ENCODE measurements around the gene ADGRV1. TPM values are rescaled to one million over a fixed set of nuclear protein-coding genes. Genes with fewer than 3 reads are reported as not detected.

Gene ADGRV1
- polyA plus RNA-seq, 3 donors, result 0.18 to 0.33 TPM; not detected in 1

- H3K4me1 Mint-ChIP-seq, result peaks cover 19% of the 10 kb centered on the region
- H3K9me3 Mint-ChIP-seq, result peaks cover 0 to 4% (median 3%) of the 10 kb centered on the region in 7 donors
- H3K79me2 ChIP-seq (ENCODE audit: insufficient read depth, low read length), result no peaks in the 10 kb centered on the region
- intact Hi-C loops (cut with micrococcal nuclease), result no loop called here
- no peak overlapping the region for H3K4me3 Mint-ChIP-seq
- no peaks in the 10 kb centered on the region for H4K20me1 ChIP-seq (ENCODE audit: insufficient read depth, low read length)
- TF ChIP-seq CTCF (IDR thresholded peaks at IDR 0.05), result no peak
- H3K9me3 ChIP-seq (replicated peaks in 1 of 2; ENCODE audit: control insufficient read depth in 1 of 2, insufficient read depth in 1 of 2, low read length in 2 of 2), result peaks cover 0 to 3% of the 10 kb centered on the region in 2 donors
- no peaks in the 10 kb centered on the region for H3K36me3 Mint-ChIP-seq
- H3K9ac ChIP-seq (ENCODE audit: insufficient read depth, low read length, poor library complexity, severe bottlenecking), result no peak overlapping the region
- peaks cover 2 to 3% of the 10 kb centered on the region in 2 donors for H3K27me3 ChIP-seq (ENCODE audit: control insufficient read depth in 2 of 2, insufficient read depth in 2 of 2, low read length in 2 of 2)
- no peaks in the 10 kb centered on the region for H3K36me3 ChIP-seq (replicated peaks in 1 of 2; ENCODE audit: control insufficient read depth in 1 of 2, insufficient read depth in 2 of 2, low read length in 2 of 2)
- H2AFZ ChIP-seq (ENCODE audit: insufficient read depth, low read depth, low read length, poor library complexity, severe bottlenecking), result no peak overlapping the region
- H3K27ac Mint-ChIP-seq, result no peak overlapping the region
- no CpG with 5 or more reads among the region's 1 CpG for WGBS (ENCODE audit: insufficient coverage)
- no peak for DNase-seq
- peaks cover 4 to 10% (median 6%) of the 10 kb centered on the region in 3 donors for H3K27me3 Mint-ChIP-seq (ENCODE audit: low read depth in 3 of 3)
- H3K4me3 ChIP-seq (replicated peaks in 1 of 3; ENCODE audit: low read depth in 2 of 3, low read length in 3 of 3), result no peak overlapping the region
- H3K4me1 ChIP-seq (ENCODE audit: control insufficient read depth in 1 of 2, insufficient read depth in 2 of 2, low read length in 2 of 2), result peaks cover 5 to 7% of the 10 kb centered on the region in 2 donors
- H3K4me2 ChIP-seq (replicated peaks; ENCODE audit: extremely low read depth, low read length, poor library complexity, severe bottlenecking), result no peak overlapping the region
- H3K27ac ChIP-seq (ENCODE audit: low read depth in 1 of 2, low read length in 2 of 2), result no peak overlapping the region
Observed at GRCh38 chr5:90547072-90547536, 11.5 kb upstream of the ADGRV1 start.

- Mint-ChIP-seq H3K4me1 (peaks cover 19% of the 10 kb centered on the region), H3K27me3 (ENCODE audit: low read depth in 3 of 3) (peaks cover 13 to 15% (median 14%) of the 10 kb centered on the region in 3 donors), H3K9me3 (peaks cover 0 to 4% (median 3%) of the 10 kb centered on the region in 7 donors), H3K4me3 (no peak overlapping the region), H3K36me3 (no peaks in the 10 kb centered on the region), H3K27ac (no peak overlapping the region)
- Histone ChIP-seq H3K4me3 (replicated peaks in 1 of 3; ENCODE audit: low read depth in 2 of 3, low read length in 3 of 3) (no peak overlapping the region), H3K27me3 (ENCODE audit: control insufficient read depth in 2 of 2, insufficient read depth in 2 of 2, low read length in 2 of 2) (peaks cover 13% of the 10 kb centered on the region in 2 donors), H3K36me3 (replicated peaks in 1 of 2; ENCODE audit: control insufficient read depth in 1 of 2, insufficient read depth in 2 of 2, low read length in 2 of 2) (no peaks in the 10 kb centered on the region), H3K27ac (ENCODE audit: low read depth in 1 of 2, low read length in 2 of 2) (no peak overlapping the region), H3K4me2 (replicated peaks; ENCODE audit: extremely low read depth, low read length, poor library complexity, severe bottlenecking) (no peak overlapping the region), H2AFZ (ENCODE audit: insufficient read depth, low read depth, low read length, poor library complexity, severe bottlenecking) (no peak overlapping the region), H3K9ac (ENCODE audit: insufficient read depth, low read length, poor library complexity, severe bottlenecking) (no peak overlapping the region), H3K79me2 (ENCODE audit: insufficient read depth, low read length) (no peaks in the 10 kb centered on the region), H3K4me1 (ENCODE audit: control insufficient read depth in 1 of 2, insufficient read depth in 2 of 2, low read length in 2 of 2) (peaks cover 5 to 7% of the 10 kb centered on the region in 2 donors), H4K20me1 (ENCODE audit: insufficient read depth, low read length) (no peaks in the 10 kb centered on the region), H3K9me3 (replicated peaks in 1 of 2; ENCODE audit: control insufficient read depth in 1 of 2, insufficient read depth in 1 of 2, low read length in 2 of 2) (peaks cover 0 to 3% of the 10 kb centered on the region in 2 donors)
- WGBS (ENCODE audit: insufficient coverage), result 100% methylated on average over 1 of the region's 5 CpGs
- intact Hi-C loops (cut with micrococcal nuclease), result no loop called here
- no peak for DNase-seq
- no peak for TF ChIP-seq CTCF (IDR thresholded peaks at IDR 0.05)
Observed at GRCh38 chr5:90548069-90548593, 10.5 kb upstream of the ADGRV1 start.

All from CD14-positive monocyte (primary cell).